GM18861 (cell line): ENCODE data around the gene EVC.

ENCODE experiments used
- ATAC-seq: cut with Tn5 transposase; IDR thresholded peaks from one replicate; pipeline ENCODE4 v1.9.1; 2021; ENCODE audit not compliant: unreplicated experiment

EVC gene

DNA sequence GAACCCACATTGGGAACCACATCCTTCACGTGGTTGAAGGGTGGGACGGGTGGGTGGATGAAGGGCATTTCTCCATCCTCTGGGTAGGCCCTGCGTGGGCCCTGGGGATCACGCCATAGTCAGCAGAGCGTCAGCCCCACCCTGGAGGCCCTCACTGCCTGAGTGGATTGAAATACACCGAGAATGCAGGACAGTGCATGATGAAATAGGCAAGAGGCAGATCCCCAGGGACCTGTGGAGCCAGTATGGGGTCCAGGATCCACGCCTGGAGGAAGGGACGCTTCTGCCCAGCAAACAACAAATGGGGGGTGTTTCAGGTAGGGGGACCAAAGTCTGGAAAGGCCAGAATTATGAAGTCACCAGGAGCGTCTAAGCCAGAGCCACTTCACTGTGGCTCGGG, 19.4 kb downstream of the EVC start:
- no peak for ATAC-seq

DNA sequence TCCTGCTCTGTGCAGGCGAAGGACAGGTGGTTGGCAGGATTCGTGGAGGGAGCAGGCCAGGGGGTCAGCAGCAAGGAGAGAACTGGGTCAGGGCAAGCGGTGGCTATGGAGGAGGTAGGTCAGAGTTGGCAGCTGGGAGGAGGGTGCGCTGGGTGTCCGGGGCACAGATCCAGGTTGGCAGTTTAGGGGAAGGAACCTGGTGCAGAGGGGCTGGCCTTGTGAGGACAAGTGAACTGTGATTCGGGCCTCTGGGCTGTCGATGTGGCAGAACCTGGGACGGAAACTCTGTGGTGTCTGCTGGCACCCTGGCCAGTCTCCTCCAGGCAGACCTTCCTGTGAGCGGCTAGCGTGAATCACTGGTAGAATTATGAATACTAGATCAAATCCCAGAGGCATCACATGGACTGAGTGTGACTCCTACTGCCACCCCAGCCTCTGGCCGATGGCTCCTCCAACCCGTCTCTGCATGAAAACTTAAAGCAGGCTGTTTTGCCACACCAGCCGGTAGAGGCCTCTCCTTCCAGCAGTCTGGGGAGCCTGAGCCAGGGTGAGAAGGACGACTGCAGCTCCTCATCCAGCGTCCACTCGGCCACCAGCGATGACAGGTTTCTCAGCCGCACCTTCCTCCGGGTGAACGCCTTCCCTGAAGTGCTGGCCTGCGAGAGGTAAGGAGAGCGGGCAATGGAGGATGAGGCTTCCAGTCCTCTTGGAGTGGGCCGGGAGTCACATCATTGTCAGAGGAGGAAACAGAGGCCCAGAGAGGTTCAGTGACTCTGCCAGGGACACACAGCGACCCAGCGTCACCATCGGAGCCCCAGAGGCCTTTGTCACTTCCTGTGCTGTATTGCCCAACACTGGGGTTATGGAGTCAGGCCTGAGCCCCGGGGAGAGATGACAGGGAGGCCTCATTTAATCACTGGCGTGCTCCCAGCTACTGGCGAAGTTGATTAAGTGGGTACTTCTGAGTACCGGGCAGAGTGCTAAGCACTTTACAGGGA, 20.3 kb downstream of the EVC start:
- ATAC-seq: no peak

DNA sequence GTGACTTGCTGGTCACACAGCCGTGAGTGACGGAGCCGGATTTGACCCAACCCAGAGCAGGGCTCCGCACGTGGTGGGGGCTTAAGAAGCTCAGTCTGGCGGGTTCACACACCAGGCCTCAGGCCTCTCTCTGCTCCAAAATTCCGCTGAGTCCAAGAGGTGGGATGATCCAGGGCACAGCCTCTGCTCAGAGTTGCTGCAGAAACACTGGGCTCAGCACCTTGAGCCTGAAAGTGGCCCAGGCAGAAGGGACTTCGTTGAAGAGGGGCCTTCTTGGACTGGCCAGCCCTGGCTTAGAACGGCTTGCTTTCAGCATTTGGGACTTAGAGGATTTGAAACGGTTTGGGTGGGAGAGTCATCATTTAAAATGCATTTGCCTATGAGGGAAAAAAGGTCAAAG, 21.2 kb downstream of the EVC start:
- no peak for ATAC-seq

DNA sequence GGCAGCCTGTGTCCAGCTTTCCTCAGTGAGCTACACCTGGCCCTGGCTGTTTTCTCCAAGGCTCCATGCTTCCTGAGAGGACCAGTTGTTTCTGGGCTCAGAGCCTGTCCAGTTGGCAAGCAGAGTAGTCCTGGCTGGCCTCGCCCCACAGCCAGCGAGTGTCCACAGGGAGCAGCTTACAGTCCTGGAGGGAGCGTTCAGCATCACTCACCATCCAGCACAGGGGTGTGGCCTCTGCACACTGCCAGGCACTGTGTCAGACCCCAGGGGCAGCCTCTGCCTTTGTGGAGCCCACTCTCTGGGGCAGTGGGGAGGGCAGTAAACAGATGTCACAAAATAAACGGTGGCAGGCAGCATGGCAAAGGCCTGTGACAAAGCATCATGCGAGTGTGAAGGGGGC, 23.9 kb downstream of the EVC start:
- ATAC-seq: no peak

DNA sequence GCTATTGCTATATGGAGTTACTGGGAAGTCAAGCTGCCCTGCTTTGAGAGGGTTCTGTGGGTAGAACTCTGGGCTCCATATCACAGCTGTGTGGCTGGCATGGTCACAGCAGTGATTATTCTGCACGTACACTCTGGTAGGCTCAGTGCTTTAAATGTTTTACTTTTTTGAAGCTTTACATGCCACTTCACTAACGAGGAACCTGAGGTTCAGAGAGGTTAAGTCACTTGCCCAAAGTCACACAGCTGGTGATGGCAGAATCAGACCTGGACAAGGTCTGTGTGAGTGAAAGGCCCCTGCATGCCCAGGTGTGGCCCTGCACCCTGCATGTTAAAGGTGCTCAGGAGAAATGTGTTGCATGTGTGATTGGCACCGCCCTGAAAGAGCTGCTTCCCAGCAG, 24.5 kb downstream of the EVC start:
- no peak for ATAC-seq

DNA sequence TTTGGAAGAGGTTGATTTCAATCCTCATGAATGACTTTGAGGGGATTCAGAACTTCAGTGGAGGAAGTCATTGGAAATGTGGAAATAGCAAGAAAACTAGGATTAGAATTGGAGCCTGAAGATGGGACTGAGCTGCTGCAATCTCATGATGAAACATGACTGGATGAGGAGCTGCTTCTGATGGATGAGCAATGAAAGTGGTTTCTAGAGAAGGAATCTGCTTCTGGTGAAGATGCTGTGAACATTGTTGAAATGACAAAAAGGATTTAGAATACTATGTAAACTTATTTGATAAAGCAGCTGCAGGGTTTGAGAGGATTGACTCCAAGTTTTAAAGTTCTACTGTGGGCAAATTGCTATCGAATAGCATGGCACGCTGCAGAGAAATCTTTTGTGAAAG, 27.1 kb downstream of the EVC start:
- no peak for ATAC-seq

DNA sequence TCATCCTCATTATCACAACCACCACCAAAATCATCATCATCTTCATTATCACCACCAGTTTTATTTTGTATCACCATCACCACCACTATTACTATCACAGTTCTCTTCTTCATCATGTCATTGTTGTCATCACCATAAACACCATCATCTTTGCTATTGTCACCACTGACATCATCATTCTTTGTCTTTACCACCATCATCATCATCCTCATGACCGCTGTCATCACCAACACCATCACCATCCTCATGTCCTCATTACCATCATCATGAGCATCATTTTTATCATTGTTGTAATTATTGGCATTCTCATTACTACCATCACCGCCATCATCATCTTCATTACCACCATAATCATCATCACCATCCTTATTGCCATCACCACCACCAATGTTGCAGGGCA, 31.4 kb downstream of the EVC start:
- ATAC-seq: no peak

DNA sequence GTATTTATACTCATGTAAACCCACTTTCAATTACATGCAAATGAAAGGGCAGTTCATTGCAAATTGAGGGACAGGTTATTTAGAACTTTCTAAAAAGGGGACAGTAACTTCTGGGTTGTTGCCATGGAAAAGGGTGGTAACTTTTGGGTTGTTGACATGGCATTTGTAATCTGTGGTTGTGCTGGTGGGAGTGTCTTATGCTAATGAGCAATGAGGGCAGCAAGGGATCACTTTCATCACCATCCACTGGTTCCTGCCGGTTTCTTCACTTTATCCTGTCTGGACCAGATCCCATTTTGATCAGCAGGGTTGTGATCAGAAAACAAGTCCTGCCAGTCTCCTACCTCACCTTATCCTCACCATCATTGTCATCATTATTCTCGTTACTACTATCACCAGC, 32.0 kb downstream of the EVC start:
- no peak for ATAC-seq

DNA sequence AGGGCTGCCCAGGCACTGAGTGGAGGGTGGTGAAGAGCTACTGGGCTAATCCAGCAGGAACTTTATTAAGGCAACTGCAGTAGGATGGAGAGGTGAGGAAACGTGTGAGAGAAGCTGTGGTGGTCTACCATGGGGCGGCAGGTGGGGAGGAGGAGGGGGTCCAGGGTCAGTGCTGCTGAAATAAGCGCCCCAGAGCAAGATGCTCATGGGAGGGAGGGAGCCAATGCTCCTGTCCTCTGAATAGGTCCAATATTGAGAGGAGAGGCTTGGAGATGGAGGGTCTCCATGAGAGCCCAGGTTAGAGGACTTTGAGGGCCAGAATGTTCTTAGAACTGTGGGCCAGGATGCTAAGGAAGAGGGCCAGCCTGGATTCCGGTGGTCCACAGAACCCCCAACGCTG, 35.2 kb downstream of the EVC start:
- ATAC-seq: no peak

DNA sequence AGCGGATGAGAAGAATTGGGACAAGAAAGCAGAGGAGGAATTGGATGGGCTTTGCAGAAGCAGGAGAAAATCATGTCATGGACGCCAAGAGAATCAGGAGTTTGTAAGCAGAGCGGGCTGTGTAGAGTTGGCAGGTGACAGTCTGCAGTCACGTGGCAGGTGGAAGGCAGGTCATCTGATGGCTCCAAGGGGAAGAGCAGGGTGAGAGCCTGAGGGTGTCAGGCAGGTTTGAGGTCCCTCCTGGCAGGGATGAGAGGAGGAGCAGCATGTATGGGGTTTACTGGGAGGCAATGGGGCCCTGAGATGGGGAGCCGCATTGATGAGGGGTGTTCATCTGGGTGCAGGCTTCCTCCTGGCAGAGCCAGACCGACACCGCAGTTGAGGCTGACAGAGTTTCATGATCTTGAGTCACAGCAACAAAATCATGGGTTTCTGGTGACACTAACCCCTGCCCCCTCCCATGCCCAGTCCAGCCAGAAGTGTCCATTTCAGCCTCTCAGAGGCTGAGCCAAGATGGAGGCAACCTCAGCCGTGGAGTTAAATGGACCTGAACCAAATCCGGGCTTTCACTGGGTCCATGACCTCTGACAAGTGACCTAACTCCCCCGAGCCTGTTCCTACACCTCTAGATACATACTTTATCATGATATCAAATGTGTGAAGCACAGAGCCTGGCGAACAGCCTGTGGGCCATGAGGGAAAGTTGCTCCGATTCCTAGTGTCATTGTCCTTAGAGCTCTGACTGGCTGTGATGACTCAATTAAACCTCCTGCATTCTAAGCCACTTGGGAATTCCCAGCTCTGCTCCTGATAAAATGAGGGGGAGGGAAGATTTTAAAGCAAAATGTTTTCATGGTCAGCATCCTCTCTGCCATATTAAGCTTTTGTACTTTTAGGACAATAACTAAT, 36.1 kb downstream of the EVC start:
- no peak for ATAC-seq

DNA sequence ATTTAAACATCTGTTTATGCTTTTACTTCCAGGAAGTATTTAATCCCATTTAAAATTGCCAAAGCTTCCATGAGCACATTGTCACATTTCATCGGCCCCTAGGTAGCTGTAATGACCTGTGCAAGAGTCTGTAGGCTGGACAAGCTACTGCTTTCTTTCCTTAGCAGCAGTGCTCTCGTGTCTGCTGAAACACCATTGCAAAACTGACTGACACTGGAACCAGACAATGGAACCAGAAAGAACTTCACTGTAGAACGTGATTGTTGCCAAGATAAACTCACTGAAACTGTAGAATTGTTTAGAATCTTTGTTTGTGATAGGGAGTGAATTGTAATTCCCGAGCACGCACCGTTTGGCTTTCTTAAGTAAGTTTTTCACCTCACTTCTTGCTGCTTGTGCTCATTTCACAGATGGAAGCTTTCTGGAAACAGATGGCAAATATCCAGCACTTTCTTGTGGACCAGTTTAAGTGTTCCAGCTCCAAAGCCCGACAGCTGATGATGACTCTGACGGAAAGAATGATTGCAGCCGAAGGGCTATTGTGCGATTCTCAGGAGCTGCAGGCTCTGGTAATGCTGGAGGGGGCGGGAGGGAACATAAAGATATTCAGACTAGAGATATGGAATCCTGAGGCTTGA, 36.9 kb downstream of the EVC start:
- ATAC-seq: no peak

DNA sequence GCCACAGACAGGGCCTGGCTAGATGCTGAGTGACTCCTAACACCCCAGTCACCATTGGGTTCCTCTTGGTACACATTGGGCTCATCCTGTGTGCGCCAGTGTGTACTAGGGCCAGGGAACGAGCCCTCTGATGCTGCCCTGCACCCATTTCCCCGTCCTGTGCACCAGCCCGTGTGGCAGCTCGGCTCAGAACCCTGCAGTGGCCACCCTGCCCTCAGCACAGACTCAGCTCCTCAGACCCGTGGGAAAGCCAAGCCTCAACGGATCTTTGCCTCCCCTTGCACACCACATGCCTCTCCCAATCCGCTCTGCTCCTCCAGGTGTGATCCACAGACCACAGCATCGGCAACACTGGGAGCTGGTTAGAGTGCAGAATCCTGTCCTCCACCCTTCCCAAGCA, 38.6 kb downstream of the EVC start:
- ATAC-seq: no peak

DNA sequence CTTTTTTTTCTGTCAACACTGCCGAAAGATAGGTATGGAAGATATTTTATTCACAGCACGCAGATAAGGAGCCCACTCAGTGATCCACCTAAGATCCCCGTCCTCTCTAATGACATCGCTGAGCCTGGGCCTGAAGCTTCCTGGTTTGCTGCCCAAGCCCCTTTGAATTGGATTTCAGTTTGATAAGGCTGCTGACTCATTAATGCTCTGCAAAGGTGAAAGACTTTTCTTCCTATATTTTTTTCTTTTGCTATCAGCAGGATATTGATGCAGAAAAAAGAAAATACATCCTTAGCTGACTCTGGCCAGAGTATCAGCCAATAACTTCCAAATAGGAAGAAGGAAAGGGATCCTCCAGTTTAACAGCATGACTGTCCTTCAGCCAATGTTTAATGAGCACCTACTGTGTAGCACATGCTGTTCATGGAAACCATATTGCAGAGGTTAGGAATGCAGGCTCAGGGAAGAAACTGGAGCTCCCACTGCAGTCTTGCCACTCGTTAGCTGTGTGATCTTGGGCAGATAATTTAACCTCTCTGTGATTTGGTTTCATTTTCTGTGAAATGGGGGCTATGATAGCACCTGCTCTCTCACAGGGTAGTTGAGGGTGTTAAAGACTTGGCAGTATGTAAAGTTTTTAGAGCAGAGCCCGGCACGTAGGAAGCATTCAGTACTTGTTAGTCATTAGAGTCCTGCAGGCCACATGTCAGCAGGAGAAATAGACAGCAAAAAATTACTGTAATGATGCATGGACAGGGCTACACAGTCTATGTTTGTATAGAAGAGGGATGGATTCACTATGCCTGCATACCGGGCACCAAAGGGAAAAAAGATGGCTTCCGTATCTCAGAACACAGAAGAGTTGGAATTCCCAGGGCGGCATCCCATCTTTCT, 39.3 kb downstream of the EVC start:
- ATAC-seq: no peak

DNA sequence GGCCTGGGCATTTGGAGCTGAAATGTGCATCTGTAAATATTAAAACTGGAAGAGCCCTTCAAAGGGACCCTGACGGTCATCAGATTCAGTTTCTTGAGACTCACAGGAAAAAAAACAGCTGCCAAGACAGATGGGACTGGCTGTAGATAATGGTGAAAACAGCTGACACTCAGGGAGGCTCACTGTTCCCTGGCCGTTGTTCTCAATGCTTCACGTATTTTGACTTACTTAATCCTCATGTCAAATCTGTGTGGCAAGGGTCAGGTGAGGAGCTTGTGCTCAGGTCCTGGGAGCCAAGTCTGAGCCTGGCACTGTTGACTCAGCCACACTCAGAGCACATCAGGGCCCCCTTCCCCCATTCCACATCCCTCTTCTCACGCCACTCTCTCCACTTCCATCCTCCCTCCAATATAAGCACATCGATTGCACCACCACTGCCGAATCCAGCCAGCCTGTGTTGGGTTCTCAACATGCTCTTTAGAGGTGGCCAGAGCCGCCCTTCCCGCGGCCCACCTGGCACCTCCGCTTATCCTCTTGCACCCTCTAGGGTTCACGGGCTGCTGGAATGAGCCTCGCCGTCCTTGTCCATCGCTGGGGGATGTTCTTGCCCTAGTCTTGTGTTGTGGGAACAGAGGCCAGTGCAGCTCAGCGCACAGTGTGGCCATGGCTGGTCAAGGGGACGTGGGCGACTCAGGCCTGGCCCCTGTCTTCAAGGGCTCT, 40.1 kb downstream of the EVC start:
- ATAC-seq: no peak

DNA sequence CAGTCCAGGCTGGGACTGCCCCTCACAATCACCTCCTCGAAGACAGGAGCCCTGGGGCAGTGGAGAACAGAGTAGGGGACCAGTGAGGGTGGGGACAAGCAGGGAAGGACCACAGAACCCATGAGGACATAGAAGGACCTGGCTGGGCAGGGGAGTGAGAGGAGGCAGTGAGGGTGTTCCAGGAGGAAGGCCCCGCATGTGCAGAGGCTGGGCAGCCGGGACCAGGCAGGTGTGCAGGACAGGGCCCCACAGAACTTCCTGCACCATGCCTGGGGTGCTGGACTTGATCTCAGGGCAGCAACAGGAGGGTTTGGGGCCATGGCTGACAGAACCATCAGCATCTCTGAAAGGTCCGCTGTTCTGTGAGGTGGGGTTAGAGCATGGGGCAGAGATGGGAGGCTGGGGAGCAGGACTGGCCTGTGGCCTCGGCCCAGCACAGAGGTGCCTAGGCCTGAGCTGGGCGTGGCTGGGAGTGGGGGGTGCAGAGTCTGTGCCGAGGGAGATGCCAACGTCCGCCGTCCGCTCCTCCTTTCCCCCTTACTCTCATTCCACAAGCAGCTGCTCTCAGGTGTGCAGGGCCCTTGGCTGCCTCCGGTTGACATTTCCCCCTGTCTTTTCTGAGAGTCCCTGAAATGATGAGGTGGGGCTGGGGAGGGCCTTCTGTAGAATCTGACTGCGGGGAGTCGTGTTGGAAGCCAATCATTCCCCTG, 40.8 kb downstream of the EVC start:
- ATAC-seq: no peak

DNA sequence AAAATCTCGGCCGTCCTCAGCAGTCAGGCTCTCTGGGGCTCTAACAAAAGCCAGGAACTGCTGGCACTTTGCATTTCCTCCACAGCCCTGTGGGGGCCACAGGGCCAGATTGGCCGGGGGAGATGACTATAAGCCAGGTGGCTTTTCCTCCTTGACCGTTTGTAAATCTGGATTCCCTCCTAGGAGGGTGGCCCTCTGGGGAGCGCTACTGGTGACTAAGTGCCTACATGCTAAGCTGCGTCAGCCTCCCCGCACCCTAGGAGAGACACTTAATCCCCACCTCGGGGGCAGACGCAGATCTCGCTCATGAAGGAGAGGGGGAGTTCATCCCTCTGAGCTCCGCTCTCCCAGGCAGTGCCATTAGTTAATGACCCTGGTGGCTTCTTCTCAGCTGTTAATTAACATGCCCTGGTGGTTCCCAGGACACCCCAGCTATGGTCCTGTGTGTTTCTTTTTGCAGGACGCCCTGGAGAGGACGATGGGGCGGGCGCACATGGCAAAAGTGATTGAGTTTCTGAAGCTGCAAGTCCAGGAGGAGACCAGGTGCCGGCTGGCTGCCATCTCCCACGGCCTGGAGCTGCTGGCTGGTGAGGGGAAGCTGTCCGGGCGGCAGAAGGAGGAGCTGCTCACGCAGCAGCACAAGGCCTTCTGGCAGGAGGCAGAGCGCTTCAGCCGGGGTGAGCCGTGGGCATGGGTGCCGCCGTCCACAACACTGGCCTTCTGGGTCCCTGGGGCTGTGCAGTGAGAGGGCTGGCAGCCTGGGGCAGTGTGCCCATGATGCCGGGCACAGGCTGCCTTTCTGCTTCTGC, 41.6 kb downstream of the EVC start:
- ATAC-seq: no peak

DNA sequence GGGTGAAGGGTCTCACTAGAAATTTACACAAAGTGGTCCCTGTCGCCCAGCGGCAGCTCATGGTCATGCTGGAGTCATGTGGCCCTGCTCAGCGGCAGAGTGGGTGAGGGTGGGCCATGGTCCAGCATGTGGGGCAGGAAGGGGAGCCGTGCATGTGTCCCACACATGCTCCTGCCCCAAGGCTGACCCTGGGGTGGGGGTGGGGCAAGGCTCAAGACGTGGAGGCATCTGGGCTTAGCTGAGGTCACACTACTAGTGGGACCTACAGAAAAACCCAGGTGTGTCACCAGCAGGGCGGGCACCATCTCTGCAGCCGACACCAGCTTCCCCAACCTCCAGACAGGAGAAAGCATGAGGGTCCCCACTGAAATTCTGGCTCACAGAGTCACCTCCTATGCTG, 42.4 kb downstream of the EVC start:
- no peak for ATAC-seq

DNA sequence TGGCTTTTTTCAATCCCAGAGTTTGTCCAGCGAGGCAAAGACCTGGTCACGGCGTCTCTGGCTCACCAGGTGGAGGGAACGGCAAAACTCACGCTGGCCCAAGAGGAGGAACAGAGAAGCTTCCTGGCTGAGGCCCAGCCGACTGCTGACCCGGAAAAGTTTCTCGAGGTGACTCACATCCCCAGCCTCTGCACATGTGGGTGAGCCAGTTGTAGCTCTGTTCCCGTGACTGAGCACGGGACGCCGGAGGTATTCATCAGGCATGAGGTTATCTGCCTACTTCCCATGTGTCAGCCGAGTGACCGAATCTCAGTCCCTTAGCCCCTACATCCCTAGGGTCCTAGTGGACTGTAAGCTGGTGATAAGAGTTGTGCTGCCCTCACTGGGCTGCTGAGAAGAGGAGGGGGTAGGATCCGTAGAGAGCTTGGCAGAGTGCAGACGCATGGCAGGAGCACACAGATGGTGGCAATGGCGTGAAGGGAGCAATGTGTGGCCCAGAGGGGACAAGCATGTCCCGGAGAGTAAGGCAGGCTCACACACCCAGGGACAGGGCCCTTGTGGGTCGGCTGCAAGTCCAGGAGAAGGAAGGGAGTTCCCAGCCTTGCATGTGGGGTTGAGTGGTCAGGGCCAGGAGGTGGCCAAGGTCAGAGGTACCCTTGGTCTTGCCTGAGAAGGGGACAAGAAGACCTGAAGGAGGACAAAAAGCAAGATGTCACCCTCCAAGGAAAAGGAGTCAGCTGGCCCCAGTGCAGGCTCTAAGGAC, 42.9 kb downstream of the EVC start:
- ATAC-seq: no peak
